Measurements from ENCODE around the gene CYP3A5. TPM values are rescaled to one million over a fixed set of nuclear protein-coding genes. Genes with fewer than 3 reads are reported as not detected.

CYP3A5 gene
- total and polyA plus RNA-seq, 2 experiments from 2014 or later: 228 to 345 TPM

DNA sequence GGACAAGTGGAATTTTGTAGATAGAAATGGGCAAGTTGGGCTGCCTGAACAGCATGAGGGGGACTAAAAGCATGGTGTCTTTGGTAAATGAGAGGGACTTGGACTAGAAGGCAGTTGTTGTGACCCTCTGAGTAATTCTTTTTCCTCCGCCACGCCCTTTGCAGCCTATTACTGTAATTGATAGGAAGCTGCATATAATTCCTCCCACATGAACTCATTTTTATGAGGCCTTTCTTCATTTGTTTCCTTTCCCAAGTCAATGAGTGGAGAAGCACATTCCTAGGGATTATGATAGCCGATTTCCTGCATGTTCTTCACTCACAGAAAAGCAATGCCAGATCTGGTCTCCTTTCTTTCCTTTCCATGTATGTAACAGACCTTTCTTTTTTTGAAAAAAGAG, 35.4 kb downstream of the CYP3A5 start:
- H3K27me3 ChIP-seq: no peaks in the 10 kb centered on the region
- no peak overlapping the region for H3K4me3 ChIP-seq
- H3K36me3 ChIP-seq (replicated peaks; ENCODE audit: insufficient read depth, low read depth): no peaks in the 10 kb centered on the region
- H2AFZ ChIP-seq: no peak overlapping the region
- no peak for DNase-seq (ENCODE audit: low spot score)
- TF ChIP-seq EZH2phosphoT487 (IDR thresholded peaks at IDR 0.05; ENCODE audit: low read depth, severe bottlenecking, unreplicated experiment): no peak
- no peak for TF ChIP-seq EZH2 (IDR thresholded peaks at IDR 0.05; ENCODE audit: borderline replicate concordance)
- TF ChIP-seq, protein P1, sequence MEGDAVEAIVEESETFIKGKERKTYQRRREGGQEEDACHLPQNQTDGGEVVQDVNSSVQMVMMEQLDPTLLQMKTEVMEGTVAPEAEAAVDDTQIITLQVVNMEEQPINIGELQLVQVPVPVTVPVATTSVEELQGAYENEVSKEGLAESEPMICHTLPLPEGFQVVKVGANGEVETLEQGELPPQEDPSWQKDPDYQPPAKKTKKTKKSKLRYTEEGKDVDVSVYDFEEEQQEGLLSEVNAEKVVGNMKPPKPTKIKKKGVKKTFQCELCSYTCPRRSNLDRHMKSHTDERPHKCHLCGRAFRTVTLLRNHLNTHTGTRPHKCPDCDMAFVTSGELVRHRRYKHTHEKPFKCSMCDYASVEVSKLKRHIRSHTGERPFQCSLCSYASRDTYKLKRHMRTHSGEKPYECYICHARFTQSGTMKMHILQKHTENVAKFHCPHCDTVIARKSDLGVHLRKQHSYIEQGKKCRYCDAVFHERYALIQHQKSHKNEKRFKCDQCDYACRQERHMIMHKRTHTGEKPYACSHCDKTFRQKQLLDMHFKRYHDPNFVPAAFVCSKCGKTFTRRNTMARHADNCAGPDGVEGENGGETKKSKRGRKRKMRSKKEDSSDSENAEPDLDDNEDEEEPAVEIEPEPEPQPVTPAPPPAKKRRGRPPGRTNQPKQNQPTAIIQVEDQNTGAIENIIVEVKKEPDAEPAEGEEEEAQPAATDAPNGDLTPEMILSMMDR (IDR thresholded peaks at IDR 0.05; ENCODE audit: poor library complexity): no peak
- no peaks in the 10 kb centered on the region for H3K79me2 ChIP-seq
- H3K9me2 ChIP-seq (replicated peaks; ENCODE audit: insufficient read depth): no peaks in the 10 kb centered on the region
- WGBS (ENCODE audit: low lambda C conversion rate, missing lambda C conversion rate): 89% methylated on average over 3 of the region's 3 CpGs
- no peaks in the 10 kb centered on the region for H4K20me1 ChIP-seq (ENCODE audit: insufficient read depth, poor library complexity, severe bottlenecking)
- no peaks in the 10 kb centered on the region for H3K4me1 ChIP-seq (ENCODE audit: insufficient read depth)
- peaks cover 8% of the 10 kb centered on the region for H3K9me3 ChIP-seq (ENCODE audit: low read depth)
- no peak overlapping the region for H3K4me2 ChIP-seq
- H3K27ac ChIP-seq: no peak overlapping the region

DNA sequence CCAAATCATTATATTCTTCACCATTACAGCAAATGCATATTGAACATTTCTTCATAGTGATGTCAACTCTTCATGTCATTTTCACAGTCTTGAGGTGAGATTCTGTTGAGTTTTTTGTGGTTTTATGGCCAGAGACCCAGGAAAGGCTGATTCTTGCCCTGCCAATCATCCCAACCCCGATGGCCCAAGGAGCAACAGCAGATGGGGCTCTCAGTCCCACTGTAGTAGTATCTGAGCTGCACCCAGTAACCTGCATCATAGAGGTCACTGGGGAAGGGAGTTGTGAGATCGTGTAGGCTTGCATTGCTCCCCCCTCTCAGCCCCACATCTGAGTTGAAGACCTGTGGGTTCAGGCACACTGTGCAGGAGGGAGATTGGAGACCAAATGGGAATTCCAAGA, 36.3 kb downstream of the CYP3A5 start:
- no peak for TF ChIP-seq EZH2 (IDR thresholded peaks at IDR 0.05; ENCODE audit: borderline replicate concordance)
- Histone ChIP-seq H3K4me1 (ENCODE audit: insufficient read depth) (no peaks in the 10 kb centered on the region), H2AFZ (no peak overlapping the region), H3K27me3 (no peaks in the 10 kb centered on the region), H3K4me3 (no peak overlapping the region), H3K27ac (no peak overlapping the region), H3K4me2 (no peak overlapping the region), H3K79me2 (no peaks in the 10 kb centered on the region), H3K9me3 (ENCODE audit: low read depth) (peaks cover 8% of the 10 kb centered on the region), H3K36me3 (replicated peaks; ENCODE audit: insufficient read depth, low read depth) (no peaks in the 10 kb centered on the region), H3K9me2 (replicated peaks; ENCODE audit: insufficient read depth) (no peaks in the 10 kb centered on the region), H4K20me1 (ENCODE audit: insufficient read depth, poor library complexity, severe bottlenecking) (no peaks in the 10 kb centered on the region)
- WGBS (ENCODE audit: low lambda C conversion rate, missing lambda C conversion rate): 93% methylated on average over 2 of the region's 2 CpGs
- DNase-seq (ENCODE audit: low spot score): no peak

DNA sequence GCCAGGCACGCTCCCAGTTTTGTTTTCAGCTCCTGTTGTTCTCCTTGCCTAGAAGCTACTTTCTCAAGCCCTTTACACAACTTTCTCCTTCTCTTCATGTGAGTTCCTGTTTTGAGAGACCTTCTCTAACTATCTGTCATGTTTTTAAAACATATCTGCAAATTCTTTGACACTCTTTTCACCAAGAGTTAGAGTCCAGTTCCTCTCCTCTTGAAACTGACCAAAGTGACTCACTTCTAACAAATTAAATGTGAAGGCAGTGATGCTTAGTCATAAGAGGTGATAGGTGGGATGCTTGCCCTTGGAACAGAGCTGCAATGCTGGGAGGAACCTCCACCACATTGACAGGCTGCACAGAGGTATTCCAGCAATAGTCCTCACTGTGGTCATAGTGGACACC, 37.8 kb downstream of the CYP3A5 start:
- TF ChIP-seq, protein P1 (IDR thresholded peaks at IDR 0.05; ENCODE audit: poor library complexity): no peak
- no peak for TF ChIP-seq EZH2phosphoT487 (IDR thresholded peaks at IDR 0.05; ENCODE audit: low read depth, severe bottlenecking, unreplicated experiment)
- no peak for TF ChIP-seq EZH2 (IDR thresholded peaks at IDR 0.05; ENCODE audit: borderline replicate concordance)
- Histone ChIP-seq H3K4me2 (no peak overlapping the region), H3K9me3 (ENCODE audit: low read depth) (peaks cover 8% of the 10 kb centered on the region), H3K79me2 (no peaks in the 10 kb centered on the region), H3K9me2 (replicated peaks; ENCODE audit: insufficient read depth) (no peaks in the 10 kb centered on the region), H4K20me1 (ENCODE audit: insufficient read depth, poor library complexity, severe bottlenecking) (no peaks in the 10 kb centered on the region), H3K4me1 (ENCODE audit: insufficient read depth) (no peaks in the 10 kb centered on the region), H3K36me3 (replicated peaks; ENCODE audit: insufficient read depth, low read depth) (no peaks in the 10 kb centered on the region), H2AFZ (no peak overlapping the region), H3K4me3 (no peak overlapping the region), H3K27me3 (no peaks in the 10 kb centered on the region), H3K27ac (no peak overlapping the region)
- WGBS (ENCODE audit: low lambda C conversion rate, missing lambda C conversion rate): 100% methylated on average over 1 of the region's 1 CpG
- DNase-seq (ENCODE audit: low spot score): no peak

DNA sequence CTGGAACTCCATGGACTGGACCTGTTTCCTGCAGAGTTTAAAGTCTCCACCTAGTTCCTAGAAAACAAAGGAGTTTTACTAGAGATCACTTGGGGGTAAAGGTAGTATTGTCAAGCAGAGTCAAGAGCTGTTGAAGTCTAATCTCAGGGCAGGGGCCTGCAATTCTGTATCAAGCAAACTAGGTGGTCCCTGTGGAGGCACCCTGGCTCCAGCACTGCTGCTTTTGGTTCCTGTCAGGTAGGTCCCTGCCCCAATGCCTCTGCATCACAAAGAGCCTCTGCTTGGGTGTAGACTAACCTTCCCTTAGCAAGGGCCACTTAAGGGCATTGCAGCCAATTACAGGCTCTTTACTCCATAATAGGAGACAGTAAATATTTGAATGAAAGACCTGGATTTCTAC, 40.5 kb downstream of the CYP3A5 start:
- Histone ChIP-seq H3K79me2 (no peaks in the 10 kb centered on the region), H3K4me1 (ENCODE audit: insufficient read depth) (no peaks in the 10 kb centered on the region), H3K9me2 (replicated peaks; ENCODE audit: insufficient read depth) (no peaks in the 10 kb centered on the region), H2AFZ (no peak overlapping the region), H4K20me1 (ENCODE audit: insufficient read depth, poor library complexity, severe bottlenecking) (no peaks in the 10 kb centered on the region), H3K4me2 (no peak overlapping the region), H3K4me3 (no peak overlapping the region), H3K27ac (no peak overlapping the region), H3K36me3 (replicated peaks; ENCODE audit: insufficient read depth, low read depth) (no peaks in the 10 kb centered on the region), H3K9me3 (ENCODE audit: low read depth) (no peaks in the 10 kb centered on the region), H3K27me3 (no peaks in the 10 kb centered on the region)
- TF ChIP-seq, protein P1 (IDR thresholded peaks at IDR 0.05; ENCODE audit: poor library complexity): no peak
- TF ChIP-seq EZH2phosphoT487 (IDR thresholded peaks at IDR 0.05; ENCODE audit: low read depth, severe bottlenecking, unreplicated experiment): no peak
- TF ChIP-seq EZH2 (IDR thresholded peaks at IDR 0.05; ENCODE audit: borderline replicate concordance): no peak
- no peak for DNase-seq (ENCODE audit: low spot score)
